Natural killer cell (primary cell): Measurements from ENCODE around the gene LYVE1. TPM values are rescaled to one million over a fixed set of nuclear protein-coding genes. Genes with fewer than 3 reads are reported as not detected.
A peak's percentile ranks its signal among the peaks of the same experiment; 100 is the strongest.

Experiments
- ATAC-seq, 3 donors: fragments of 150-1000 bp in 2 of 3; fragments of 200-7000 bp in 1 of 3; cut with Tn5 transposase; 1 replicate in 1 of 3; 2 replicates in 2 of 3; pipeline ENCODE4 v1.10.0; 2021; ENCODE audit warnings: mild to moderate bottlenecking in 2 of 3, moderate library complexity in 2 of 3
- DNase-seq, 2 donors: peaks; one replicate each; pipeline versions ENCODE4 v3.0.0 to v3.0.0-alpha.2; 2013 to 2021; ENCODE audit warnings: mixed read lengths in 1 of 2
- H3K27ac ChIP-seq: one replicate; pipeline ENCODE4 v1.5.1; 2013; ENCODE audit warnings: mild to moderate bottlenecking, low read length
- H3K27me3 ChIP-seq: one replicate; pipeline ENCODE4 v1.6.1; 2013; ENCODE audit warnings: low read length; ENCODE audit not compliant: control insufficient read depth, insufficient read depth
- H3K36me3 ChIP-seq: one replicate; pipeline ENCODE4 v1.6.1; 2013; ENCODE audit warnings: low read length; ENCODE audit not compliant: control insufficient read depth, insufficient read depth
- H3K4me1 ChIP-seq: one replicate; pipeline ENCODE4 v1.6.1; 2013; ENCODE audit warnings: low read length; ENCODE audit not compliant: control insufficient read depth, insufficient read depth
- H3K4me3 ChIP-seq: one replicate; pipeline ENCODE4 v1.5.1; 2013; ENCODE audit warnings: low read length
- H3K9me3 ChIP-seq: one replicate; pipeline ENCODE4 v1.6.1; 2013; ENCODE audit warnings: low read length; ENCODE audit not compliant: control insufficient read depth, insufficient read depth
- H3K27ac Mint-ChIP-seq, 2 donors: one replicate each; pipeline ENCODE4 v1.8.0; 2022; ENCODE audit warnings: mild to moderate bottlenecking in 2 of 2, mixed read lengths in 2 of 2, moderate library complexity in 1 of 2
- H3K27me3 Mint-ChIP-seq, 2 donors: one replicate each; pipeline ENCODE4 v1.8.0; 2022; ENCODE audit warnings: low read depth in 2 of 2, mixed read lengths in 2 of 2
- H3K36me3 Mint-ChIP-seq: one replicate; pipeline ENCODE4 v1.8.0; 2022; ENCODE audit warnings: mixed read lengths
- H3K4me1 Mint-ChIP-seq, 2 donors: one replicate each; pipeline ENCODE4 v1.8.0; 2022; ENCODE audit warnings: mixed read lengths in 2 of 2
- H3K4me3 Mint-ChIP-seq: one replicate; pipeline ENCODE4 v1.8.0; 2022; ENCODE audit warnings: mild to moderate bottlenecking, moderate library complexity, mixed read lengths
- H3K9me3 Mint-ChIP-seq, 2 donors: one replicate each; pipeline ENCODE4 v1.8.0; 2022; ENCODE audit warnings: mixed read lengths in 2 of 2
- WGBS: methylation state at CpG from one replicate; pipeline ENCODE4 v1.1.7; 2013; ENCODE audit warnings: missing lambda C conversion rate; ENCODE audit not compliant: insufficient coverage; 5-methylcytosine and 5-hydroxymethylcytosine counted together
- intact Hi-C: fragments of 100-400 bp; cut with micrococcal nuclease; formaldehyde crosslinking; loops from one replicate; pipeline ENCODE4 v1.14.2; 2022
- total RNA-seq, 4 donors: library from RNA; stranded (reverse); fragments of 120-200 nt in 1 of 4; gene quantifications; one replicate each; pipeline versions ENCODE4 v1.2.3 to v1.2.4, GENCODE V29; 2013 to 2022
- TF ChIP-seq, protein P1 (sequence below): fragments of 200-600 bp; IDR thresholded peaks from one replicate; pipeline ENCODE4 v1.8.0; 2022; ENCODE audit warnings: antibody characterized with exemption

LYVE1 gene
- total RNA-seq, 3 donors from 2014 or later (not counting 1 experiment from before 2014, with no cell fraction given), result not detected

DNA sequence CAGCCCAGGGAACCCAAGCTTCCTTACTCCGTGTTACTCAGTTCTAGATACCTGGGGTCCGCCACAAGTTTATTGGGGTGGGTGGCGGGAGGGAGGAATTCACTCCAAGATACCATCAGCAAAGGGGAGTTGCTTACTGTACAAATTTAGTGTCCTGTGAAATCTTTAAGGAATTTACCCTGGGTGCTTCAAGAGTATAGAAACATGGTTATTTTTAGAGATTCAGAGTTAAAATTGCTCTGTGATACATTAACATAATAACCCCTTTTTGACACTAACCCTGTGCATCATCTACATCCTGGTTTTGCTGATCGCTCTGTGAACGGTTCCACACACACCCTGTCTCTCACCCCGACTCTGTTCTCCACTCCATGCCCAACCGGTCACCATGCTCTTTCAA, 18.9 kb upstream of the LYVE1 start:
- no peak for ATAC-seq
- Histone ChIP-seq H3K4me3 (no peak overlapping the region), H3K9me3 (no peaks in the 10 kb centered on the region), H3K27ac (no peak overlapping the region), H3K4me1 (no peaks in the 10 kb centered on the region), H3K27me3 (no peaks in the 10 kb centered on the region), H3K36me3 (no peaks in the 10 kb centered on the region)
- Mint-ChIP-seq H3K36me3 (no peaks in the 10 kb centered on the region), H3K9me3 (no peaks in the 10 kb centered on the region), H3K27me3 (peaks cover 11 to 21% of the 10 kb centered on the region in 2 donors), H3K4me3 (no peak overlapping the region), H3K4me1 (peaks cover 0 to 5% of the 10 kb centered on the region in 2 donors), H3K27ac (no peak overlapping the region)
- TF ChIP-seq, protein P1, sequence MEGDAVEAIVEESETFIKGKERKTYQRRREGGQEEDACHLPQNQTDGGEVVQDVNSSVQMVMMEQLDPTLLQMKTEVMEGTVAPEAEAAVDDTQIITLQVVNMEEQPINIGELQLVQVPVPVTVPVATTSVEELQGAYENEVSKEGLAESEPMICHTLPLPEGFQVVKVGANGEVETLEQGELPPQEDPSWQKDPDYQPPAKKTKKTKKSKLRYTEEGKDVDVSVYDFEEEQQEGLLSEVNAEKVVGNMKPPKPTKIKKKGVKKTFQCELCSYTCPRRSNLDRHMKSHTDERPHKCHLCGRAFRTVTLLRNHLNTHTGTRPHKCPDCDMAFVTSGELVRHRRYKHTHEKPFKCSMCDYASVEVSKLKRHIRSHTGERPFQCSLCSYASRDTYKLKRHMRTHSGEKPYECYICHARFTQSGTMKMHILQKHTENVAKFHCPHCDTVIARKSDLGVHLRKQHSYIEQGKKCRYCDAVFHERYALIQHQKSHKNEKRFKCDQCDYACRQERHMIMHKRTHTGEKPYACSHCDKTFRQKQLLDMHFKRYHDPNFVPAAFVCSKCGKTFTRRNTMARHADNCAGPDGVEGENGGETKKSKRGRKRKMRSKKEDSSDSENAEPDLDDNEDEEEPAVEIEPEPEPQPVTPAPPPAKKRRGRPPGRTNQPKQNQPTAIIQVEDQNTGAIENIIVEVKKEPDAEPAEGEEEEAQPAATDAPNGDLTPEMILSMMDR, result no peak
- no peak for DNase-seq
- intact Hi-C loops, result no loop called here
- 91% methylated on average over 5 of the region's 7 CpGs for WGBS

DNA sequence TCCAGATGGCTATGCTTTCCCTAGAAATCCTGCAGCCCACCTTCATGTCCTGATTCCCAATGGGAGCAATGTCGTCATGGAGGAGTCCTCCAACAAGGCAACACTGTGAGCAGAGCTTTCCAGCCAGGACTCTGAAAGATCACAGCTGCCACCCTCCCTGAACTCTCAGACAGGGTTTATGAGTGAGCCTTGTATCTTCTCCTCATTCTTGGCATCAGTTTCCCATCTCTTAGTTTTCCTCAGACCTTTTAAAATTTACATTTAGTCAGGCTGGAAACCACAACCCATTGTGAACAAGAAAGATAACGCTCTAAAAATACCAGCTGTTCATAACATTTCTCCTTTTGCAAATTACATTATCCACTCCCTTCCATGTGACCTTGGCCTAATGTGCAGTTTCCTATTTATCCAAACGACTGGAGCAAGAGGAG, 15.6 kb upstream of the LYVE1 start:
- no peaks in the 10 kb centered on the region for H3K9me3 Mint-ChIP-seq
- intact Hi-C loops, result no loop called here
- peaks cover 0 to 5% of the 10 kb centered on the region in 2 donors for H3K4me1 Mint-ChIP-seq
- Histone ChIP-seq H3K9me3 (no peaks in the 10 kb centered on the region), H3K4me3 (no peak overlapping the region), H3K36me3 (no peaks in the 10 kb centered on the region), H3K27me3 (no peaks in the 10 kb centered on the region), H3K4me1 (peaks cover 21% of the 10 kb centered on the region), H3K27ac (no peak overlapping the region)
- no peak overlapping the region for H3K4me3 Mint-ChIP-seq
- ATAC-seq, result no peak
- TF ChIP-seq, protein P1, result no peak
- H3K27ac Mint-ChIP-seq, result no peak overlapping the region
- no peak for DNase-seq
- H3K27me3 Mint-ChIP-seq, result peaks cover 18 to 19% of the 10 kb centered on the region in 2 donors
- no peaks in the 10 kb centered on the region for H3K36me3 Mint-ChIP-seq
- WGBS, result 55% methylated on average over 2 of the region's 3 CpGs

DNA sequence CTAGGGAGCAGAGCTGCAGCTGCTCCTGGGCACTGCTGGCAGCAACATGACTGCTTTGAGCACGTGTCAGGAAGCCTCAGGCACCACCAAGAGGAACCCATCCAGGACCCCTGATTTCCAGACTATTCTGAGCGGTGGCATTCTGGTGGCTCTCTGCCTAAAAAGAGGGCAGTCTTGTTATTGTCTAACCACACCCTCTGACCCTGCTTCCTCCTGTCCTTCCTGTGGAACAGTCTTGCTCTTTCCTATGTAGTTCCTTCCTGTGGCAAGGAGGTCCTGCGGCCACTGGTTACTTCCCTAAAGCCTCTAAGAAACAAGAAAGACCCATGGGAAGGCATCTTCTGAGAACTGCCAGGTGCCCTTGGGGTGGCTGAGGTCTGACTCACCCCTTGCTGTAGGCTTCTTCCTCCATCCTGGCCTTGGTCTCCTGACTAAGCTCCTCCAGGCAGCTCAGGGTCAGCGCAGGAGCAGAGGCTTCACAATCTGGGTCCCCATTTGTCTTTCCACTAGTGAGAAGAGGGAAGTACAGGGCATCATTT, 13.1 kb upstream of the LYVE1 start:
- Mint-ChIP-seq H3K9me3 (no peaks in the 10 kb centered on the region), H3K4me1 (no peaks in the 10 kb centered on the region), H3K27me3 (peaks cover 18 to 22% of the 10 kb centered on the region in 2 donors), H3K36me3 (no peaks in the 10 kb centered on the region), H3K27ac (no peak overlapping the region), H3K4me3 (no peak overlapping the region)
- DNase-seq, result peak in 1 of 2 donors; percentile 6
- Histone ChIP-seq H3K36me3 (no peaks in the 10 kb centered on the region), H3K27me3 (no peaks in the 10 kb centered on the region), H3K27ac (no peak overlapping the region), H3K9me3 (no peaks in the 10 kb centered on the region), H3K4me1 (peaks cover 21% of the 10 kb centered on the region), H3K4me3 (no peak overlapping the region)
- peak; percentile 33 to 75 (median 50) for ATAC-seq
- WGBS, result 38% methylated on average over 4 of the region's 4 CpGs
- TF ChIP-seq, protein P1, result no peak
- intact Hi-C loops, result no loop called here

DNA sequence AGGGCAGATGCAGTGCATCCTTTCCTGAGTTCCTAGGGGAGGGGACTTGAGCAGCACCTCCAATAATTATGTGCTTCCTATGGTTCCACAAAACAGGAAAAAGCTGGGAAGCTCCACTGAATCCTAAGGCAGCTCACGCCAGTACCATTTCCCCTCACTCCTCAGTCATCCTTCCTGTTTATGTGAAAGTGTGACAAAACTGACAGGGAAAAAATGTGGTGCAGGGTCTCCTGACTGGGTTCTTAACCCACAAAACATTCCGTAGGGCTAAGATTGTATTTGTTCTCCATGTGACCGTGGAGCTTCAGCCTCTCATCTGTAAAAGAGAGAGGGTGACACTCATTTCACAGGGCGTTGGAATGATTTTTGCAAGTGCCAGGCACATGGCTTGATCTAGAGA, 12.2 kb upstream of the LYVE1 start:
- peaks cover 18 to 19% of the 10 kb centered on the region in 2 donors for H3K27me3 Mint-ChIP-seq
- TF ChIP-seq, protein P1, result no peak
- H3K27ac Mint-ChIP-seq, result no peak overlapping the region
- H3K36me3 Mint-ChIP-seq, result no peaks in the 10 kb centered on the region
- intact Hi-C loops, result no loop called here
- H3K36me3 ChIP-seq, result no peaks in the 10 kb centered on the region
- H3K4me1 ChIP-seq, result peaks cover 21% of the 10 kb centered on the region
- no peak overlapping the region for H3K4me3 ChIP-seq
- no peak for ATAC-seq
- no peaks in the 10 kb centered on the region for H3K27me3 ChIP-seq
- WGBS, result 82% methylated on average over 3 of the region's 4 CpGs
- H3K4me1 Mint-ChIP-seq, result no peaks in the 10 kb centered on the region
- H3K9me3 Mint-ChIP-seq, result no peaks in the 10 kb centered on the region
- no peaks in the 10 kb centered on the region for H3K9me3 ChIP-seq
- no peak overlapping the region for H3K27ac ChIP-seq
- H3K4me3 Mint-ChIP-seq, result no peak overlapping the region
- DNase-seq, result no peak
